ENCODE measurements around the gene OR56B4. TPM values are rescaled to one million over a fixed set of nuclear protein-coding genes. Genes with fewer than 3 reads are reported as not detected.

Gene OR56B4
- total RNA-seq, 1 experiment from 2014 or later, result not detected

DNA sequence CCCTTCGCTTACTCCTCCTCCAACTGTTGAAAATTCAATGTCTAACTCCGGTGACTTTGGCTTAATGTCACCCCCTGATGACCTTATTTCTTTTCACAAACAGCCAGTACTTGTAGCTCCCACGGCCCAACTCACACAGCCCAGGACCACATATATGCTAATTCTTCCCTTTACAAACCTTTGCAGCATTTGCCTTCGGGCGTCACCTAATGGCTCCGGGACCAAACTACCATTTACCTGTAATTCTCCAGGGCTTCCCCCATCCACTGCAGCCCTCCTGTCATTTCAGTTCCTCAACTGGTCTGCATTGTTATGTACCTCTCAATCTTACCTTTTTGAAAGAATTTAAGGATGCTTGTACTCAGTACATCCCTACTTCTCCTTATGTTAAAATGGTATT lies 29.8 kb upstream of the OR56B4 start:
- TF ChIP-seq, protein P1, sequence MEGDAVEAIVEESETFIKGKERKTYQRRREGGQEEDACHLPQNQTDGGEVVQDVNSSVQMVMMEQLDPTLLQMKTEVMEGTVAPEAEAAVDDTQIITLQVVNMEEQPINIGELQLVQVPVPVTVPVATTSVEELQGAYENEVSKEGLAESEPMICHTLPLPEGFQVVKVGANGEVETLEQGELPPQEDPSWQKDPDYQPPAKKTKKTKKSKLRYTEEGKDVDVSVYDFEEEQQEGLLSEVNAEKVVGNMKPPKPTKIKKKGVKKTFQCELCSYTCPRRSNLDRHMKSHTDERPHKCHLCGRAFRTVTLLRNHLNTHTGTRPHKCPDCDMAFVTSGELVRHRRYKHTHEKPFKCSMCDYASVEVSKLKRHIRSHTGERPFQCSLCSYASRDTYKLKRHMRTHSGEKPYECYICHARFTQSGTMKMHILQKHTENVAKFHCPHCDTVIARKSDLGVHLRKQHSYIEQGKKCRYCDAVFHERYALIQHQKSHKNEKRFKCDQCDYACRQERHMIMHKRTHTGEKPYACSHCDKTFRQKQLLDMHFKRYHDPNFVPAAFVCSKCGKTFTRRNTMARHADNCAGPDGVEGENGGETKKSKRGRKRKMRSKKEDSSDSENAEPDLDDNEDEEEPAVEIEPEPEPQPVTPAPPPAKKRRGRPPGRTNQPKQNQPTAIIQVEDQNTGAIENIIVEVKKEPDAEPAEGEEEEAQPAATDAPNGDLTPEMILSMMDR (IDR thresholded peaks at IDR 0.05; ENCODE audit: unreplicated experiment), result no peak
- BruUV-seq (replicated peaks), result no TSS peak
- no peak overlapping the region for H3K4me3 Mint-ChIP-seq (ENCODE audit: low read depth, unreplicated experiment)
- H3K36me3 Mint-ChIP-seq (ENCODE audit: insufficient read depth, unreplicated experiment), result no peaks in the 10 kb centered on the region
- CTCF ChIA-PET, result no interaction called here
- intact Hi-C loops (cut with micrococcal nuclease; ENCODE audit: unreplicated experiment), result no loop called here
- H3K4me1 Mint-ChIP-seq (ENCODE audit: low read depth, unreplicated experiment), result no peaks in the 10 kb centered on the region
- no peak for DNase-seq
- no peaks in the 10 kb centered on the region for H3K9me3 Mint-ChIP-seq (ENCODE audit: low read depth, unreplicated experiment)
- peaks cover 49% of the 10 kb centered on the region for H3K27me3 Mint-ChIP-seq (ENCODE audit: unreplicated experiment)
- H3K27ac Mint-ChIP-seq (ENCODE audit: unreplicated experiment), result no peak overlapping the region

DNA sequence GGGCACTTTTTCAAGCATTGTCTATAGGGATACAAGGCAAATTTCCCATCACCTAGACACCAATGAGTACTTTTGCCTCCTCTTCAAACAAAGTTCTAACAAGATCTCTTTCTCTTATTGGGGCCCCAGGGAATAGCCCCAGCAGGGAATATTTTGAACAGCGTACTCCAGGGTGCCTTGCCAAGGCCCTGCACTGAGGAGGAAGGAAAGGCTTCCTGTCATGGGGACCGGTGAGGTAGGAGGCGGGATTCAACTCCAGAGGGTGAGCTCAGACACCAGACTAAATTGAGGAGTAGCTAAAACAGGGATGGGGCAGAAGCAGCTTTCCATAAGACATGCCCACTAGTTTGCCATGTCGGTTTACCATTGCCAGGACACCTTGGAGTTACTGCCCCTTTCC lies 28.0 kb upstream of the OR56B4 start:
- CTCF ChIA-PET, result no interaction called here
- Mint-ChIP-seq H3K27ac (ENCODE audit: unreplicated experiment) (no peak overlapping the region), H3K27me3 (ENCODE audit: unreplicated experiment) (peaks cover 49% of the 10 kb centered on the region), H3K36me3 (ENCODE audit: insufficient read depth, unreplicated experiment) (no peaks in the 10 kb centered on the region), H3K9me3 (ENCODE audit: low read depth, unreplicated experiment) (no peaks in the 10 kb centered on the region), H3K4me3 (ENCODE audit: low read depth, unreplicated experiment) (no peak overlapping the region), H3K4me1 (ENCODE audit: low read depth, unreplicated experiment) (no peaks in the 10 kb centered on the region)
- DNase-seq, result no peak
- BruUV-seq (replicated peaks), result no TSS peak
- TF ChIP-seq, protein P1 (IDR thresholded peaks at IDR 0.05; ENCODE audit: unreplicated experiment), result no peak
- intact Hi-C loops (cut with micrococcal nuclease; ENCODE audit: unreplicated experiment), result no loop called here

DNA sequence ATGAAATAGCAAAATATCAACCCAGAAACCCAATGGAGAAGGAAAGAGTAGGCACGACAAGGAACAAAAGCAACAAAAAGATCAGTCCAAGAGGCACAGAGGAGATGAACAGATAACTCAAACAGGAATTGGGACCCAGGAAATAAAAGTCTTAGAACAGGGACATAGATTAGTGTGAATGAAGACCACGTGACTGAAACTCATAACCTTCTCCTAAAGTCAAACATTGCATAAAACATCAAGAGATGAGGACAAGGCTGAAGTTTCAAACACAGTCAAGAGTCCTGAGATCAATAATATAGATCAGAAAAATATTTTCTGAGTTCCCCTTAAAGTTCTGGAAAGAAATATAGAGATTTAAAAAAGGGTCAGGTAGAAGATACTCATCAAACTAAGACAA lies 24.4 kb upstream of the OR56B4 start:
- no peaks in the 10 kb centered on the region for H3K4me1 Mint-ChIP-seq (ENCODE audit: low read depth, unreplicated experiment)
- TF ChIP-seq, protein P1 (IDR thresholded peaks at IDR 0.05; ENCODE audit: unreplicated experiment), result no peak
- H3K36me3 Mint-ChIP-seq (ENCODE audit: insufficient read depth, unreplicated experiment), result no peaks in the 10 kb centered on the region
- H3K9me3 Mint-ChIP-seq (ENCODE audit: low read depth, unreplicated experiment), result no peaks in the 10 kb centered on the region
- BruUV-seq (replicated peaks), result no TSS peak
- intact Hi-C loops (cut with micrococcal nuclease; ENCODE audit: unreplicated experiment), result no loop called here
- H3K4me3 Mint-ChIP-seq (ENCODE audit: low read depth, unreplicated experiment), result no peak overlapping the region
- H3K27me3 Mint-ChIP-seq (ENCODE audit: unreplicated experiment), result peaks cover 25% of the 10 kb centered on the region
- CTCF ChIA-PET, result no interaction called here
- DNase-seq, result no peak
- H3K27ac Mint-ChIP-seq (ENCODE audit: unreplicated experiment), result no peak overlapping the region

GRCh38 chr11:6084587-6084986 lies 22.9 kb upstream of the OR56B4 start:
- CTCF ChIA-PET, result no interaction called here
- no peaks in the 10 kb centered on the region for H3K4me1 Mint-ChIP-seq (ENCODE audit: low read depth, unreplicated experiment)
- no peaks in the 10 kb centered on the region for H3K36me3 Mint-ChIP-seq (ENCODE audit: insufficient read depth, unreplicated experiment)
- H3K4me3 Mint-ChIP-seq (ENCODE audit: low read depth, unreplicated experiment), result no peak overlapping the region
- H3K9me3 Mint-ChIP-seq (ENCODE audit: low read depth, unreplicated experiment), result no peaks in the 10 kb centered on the region
- intact Hi-C loops (cut with micrococcal nuclease; ENCODE audit: unreplicated experiment), result no loop called here
- no TSS peak for BruUV-seq (replicated peaks)
- H3K27me3 Mint-ChIP-seq (ENCODE audit: unreplicated experiment), result peaks cover 15% of the 10 kb centered on the region
- DNase-seq, result no peak
- no peak overlapping the region for H3K27ac Mint-ChIP-seq (ENCODE audit: unreplicated experiment)
- TF ChIP-seq, protein P1 (IDR thresholded peaks at IDR 0.05; ENCODE audit: unreplicated experiment), result no peak

GRCh38 chr11:6094186-6094585 lies 13.3 kb upstream of the OR56B4 start:
- Mint-ChIP-seq H3K4me1 (ENCODE audit: low read depth, unreplicated experiment) (no peaks in the 10 kb centered on the region), H3K4me3 (ENCODE audit: low read depth, unreplicated experiment) (no peak overlapping the region), H3K27me3 (ENCODE audit: unreplicated experiment) (no peaks in the 10 kb centered on the region), H3K36me3 (ENCODE audit: insufficient read depth, unreplicated experiment) (no peaks in the 10 kb centered on the region), H3K27ac (ENCODE audit: unreplicated experiment) (no peak overlapping the region), H3K9me3 (ENCODE audit: low read depth, unreplicated experiment) (peaks cover 3% of the 10 kb centered on the region)
- intact Hi-C loops (cut with micrococcal nuclease; ENCODE audit: unreplicated experiment), result no loop called here
- BruUV-seq (replicated peaks), result no TSS peak
- no peak for DNase-seq
- CTCF ChIA-PET, result no interaction called here
- TF ChIP-seq, protein P1 (IDR thresholded peaks at IDR 0.05; ENCODE audit: unreplicated experiment), result no peak
